CD4-positive, alpha-beta T cell treated with Interleukin-2 at 100 ng/mL for 4 hours (primary cell): ENCODE data around the gene SLC29A3.

Experiments used
- DNase-seq: peaks from one replicate; pipeline ENCODE4 v3.0.0-alpha.2; 2020; ENCODE audit warnings: low spot score

Gene SLC29A3

DNA sequence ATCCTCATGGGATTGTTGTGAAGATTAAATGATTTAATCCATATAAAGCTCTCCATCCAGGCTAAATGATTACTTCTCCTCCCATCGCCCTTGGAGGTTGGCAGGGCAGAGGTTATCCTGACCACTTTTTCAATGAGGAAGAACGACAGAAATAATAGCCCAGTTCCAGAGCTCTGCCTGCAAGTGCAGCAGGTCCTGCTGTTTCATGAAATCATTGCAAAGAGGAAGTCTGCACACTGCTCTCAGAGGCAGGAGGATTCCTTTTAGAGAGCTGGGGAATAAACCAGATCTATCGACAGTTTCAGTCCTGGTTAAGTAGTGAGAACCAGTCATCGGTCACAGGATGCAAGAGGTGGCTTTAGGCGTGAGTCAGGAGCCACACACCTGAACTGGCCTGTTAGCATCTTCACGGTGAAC lies 52.7 kb downstream of the SLC29A3 start:
- DNase-seq: no peak

DNA sequence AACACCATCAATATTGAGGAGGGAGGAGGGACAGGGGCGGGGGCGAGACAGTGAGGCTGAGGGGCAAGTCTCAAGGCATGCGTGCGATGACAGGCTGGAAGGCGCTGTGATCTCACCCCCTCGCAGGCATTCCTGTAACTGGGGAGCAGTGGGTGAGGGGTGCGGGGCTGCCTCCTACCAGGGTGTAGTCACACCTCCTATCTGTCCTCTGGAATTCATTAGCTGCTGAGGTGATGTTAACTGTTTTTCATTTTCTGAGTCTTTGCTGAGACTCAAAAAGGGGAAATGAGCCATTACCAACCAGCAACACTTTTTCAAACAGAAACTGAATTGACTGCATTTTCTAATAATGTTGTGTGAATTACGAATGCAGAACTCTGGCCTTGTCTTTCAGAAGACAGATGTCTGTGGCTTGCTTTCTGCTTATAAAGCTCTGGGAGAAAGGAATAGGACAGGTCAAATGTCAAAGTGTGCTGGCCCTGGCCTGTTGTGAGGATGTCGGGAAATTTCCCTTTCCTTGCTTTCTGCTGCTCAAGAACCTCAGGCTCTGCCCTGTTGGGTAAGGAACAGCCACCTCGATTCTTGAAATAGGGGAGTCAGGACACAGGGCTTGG lies 53.9 kb downstream of the SLC29A3 start:
- no peak for DNase-seq

GRCh38 chr10:71374481-71375233 lies 55.6 kb downstream of the SLC29A3 start:
- DNase-seq: no peak

GRCh38 chr10:71375952-71376351 lies 56.9 kb downstream of the SLC29A3 start:
- no peak for DNase-seq

- DNase-seq: no peak
Observed at GRCh38 chr10:71378336-71379117, 59.5 kb downstream of the SLC29A3 start.

GRCh38 chr10:71379118-71379766 lies 60.2 kb downstream of the SLC29A3 start:
- DNase-seq: no peak

DNA sequence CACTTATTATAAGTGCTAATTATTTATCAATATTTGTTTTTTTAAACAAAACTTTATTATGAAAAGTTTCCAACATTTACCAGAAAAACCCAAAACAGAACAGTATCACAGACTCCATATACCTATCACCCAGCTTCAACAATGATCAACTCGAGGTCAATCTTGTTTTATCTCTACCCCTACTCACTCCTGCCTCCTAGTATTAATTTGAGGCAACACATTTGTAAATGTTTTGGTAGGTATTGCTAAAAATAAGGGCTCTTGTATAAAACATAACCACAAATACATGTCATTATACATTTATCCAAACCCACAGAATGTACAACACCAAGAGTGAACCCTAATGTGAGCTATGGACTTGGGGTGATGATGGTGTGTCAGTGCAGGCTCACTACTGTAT lies 61.8 kb downstream of the SLC29A3 start:
- DNase-seq: no peak

DNA sequence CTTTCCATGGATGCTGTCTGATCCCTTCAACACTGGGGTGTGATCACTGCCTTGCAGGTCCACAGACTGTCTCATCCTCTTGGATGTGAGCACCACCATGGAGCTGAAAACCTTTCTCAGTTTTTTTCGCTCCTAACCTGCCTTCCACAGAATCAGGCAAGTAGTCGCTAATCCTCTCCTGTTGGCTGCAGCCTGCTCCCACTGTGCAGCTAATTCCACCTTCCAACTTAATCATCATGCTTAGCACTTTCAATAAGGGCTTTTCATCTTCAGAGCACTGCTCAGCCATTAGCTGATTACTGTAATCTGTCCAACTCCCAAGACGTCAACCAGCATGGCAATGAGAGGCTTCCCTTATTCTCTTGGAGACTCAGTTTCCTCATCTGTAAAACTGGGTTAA lies 62.6 kb downstream of the SLC29A3 start:
- no peak for DNase-seq

- no peak for DNase-seq
Observed at GRCh38 chr10:71382028-71382427, 63.0 kb downstream of the SLC29A3 start.

DNA sequence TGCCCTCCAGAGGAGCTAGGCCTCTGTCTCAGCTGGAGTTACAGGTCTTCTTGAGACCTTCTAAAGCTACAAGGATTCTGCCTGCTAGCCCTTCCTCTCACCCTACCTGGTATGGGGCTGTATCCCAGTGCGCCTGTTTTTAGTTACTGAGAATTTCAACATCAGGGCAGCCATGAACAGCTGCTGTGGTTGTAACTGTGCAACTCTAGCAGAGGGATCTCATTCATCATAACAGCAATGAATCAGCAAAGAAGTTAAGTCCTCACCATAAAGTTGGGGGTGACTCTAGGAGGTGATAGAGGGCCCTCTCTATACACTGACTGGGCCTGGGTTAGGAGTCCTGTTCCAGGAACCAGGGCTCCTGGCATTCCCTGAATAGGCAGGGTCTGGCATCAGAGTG lies 63.7 kb downstream of the SLC29A3 start:
- no peak for DNase-seq

- DNase-seq: peak; percentile 69
Observed at GRCh38 chr10:71383972-71384687, 65.1 kb downstream of the SLC29A3 start.

GRCh38 chr10:71388171-71388570 lies 69.1 kb downstream of the SLC29A3 start:
- DNase-seq: no peak

DNA sequence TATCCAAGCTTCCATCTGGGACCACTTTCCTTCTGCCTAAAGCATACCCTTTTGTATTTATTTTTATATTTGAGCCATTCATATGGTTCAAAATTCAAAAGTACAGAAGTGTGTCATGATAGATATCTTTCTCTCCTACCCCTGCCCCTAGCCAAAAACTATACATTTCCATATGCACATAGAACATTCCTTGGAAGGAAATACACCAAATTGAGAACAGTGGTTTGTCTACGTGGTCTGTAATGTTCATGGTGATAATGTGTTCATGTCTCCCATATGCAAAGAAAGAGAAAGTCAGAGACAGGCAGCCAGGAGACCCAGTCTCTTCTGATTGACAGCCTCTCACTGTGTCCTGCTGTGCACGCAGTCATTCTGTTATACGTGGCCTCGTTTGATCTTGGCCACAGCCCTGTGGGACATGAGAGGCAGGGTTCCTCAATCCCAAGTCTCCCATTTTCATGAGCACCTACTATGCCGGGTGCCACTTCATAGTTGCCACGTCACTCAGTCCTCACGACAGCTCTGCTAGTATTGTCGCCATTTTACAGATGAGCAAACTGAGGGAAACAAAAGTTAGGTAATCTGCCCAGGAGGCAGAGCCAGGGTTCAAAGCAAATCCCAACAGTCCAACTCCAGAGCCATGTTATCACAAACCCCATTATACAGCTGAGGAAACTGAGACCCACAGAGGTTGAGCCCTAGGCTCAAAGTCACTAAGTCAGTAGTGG lies 69.7 kb downstream of the SLC29A3 start:
- no peak for DNase-seq

GRCh38 chr10:71389768-71390460 lies 70.9 kb downstream of the SLC29A3 start:
- no peak for DNase-seq

DNA sequence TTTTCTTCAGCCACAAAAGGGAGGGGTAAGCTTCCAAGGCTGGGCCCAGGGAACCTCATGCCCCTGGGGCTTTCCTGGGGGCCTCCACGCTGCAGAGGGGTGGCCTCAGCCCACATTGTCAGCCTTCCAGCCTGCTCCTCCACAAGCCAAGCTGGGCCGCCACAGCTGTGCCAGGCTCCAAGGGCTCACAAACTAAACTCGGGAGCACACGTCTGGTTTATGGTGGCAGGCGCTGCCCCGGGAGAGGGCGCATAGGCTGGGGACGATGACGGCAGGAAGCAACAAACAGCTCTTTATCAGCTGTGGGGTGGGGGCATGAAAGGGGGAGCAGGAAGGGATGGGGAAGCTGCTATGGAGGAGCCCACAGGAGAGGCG lies 71.4 kb downstream of the SLC29A3 start:
- DNase-seq: no peak

DNA sequence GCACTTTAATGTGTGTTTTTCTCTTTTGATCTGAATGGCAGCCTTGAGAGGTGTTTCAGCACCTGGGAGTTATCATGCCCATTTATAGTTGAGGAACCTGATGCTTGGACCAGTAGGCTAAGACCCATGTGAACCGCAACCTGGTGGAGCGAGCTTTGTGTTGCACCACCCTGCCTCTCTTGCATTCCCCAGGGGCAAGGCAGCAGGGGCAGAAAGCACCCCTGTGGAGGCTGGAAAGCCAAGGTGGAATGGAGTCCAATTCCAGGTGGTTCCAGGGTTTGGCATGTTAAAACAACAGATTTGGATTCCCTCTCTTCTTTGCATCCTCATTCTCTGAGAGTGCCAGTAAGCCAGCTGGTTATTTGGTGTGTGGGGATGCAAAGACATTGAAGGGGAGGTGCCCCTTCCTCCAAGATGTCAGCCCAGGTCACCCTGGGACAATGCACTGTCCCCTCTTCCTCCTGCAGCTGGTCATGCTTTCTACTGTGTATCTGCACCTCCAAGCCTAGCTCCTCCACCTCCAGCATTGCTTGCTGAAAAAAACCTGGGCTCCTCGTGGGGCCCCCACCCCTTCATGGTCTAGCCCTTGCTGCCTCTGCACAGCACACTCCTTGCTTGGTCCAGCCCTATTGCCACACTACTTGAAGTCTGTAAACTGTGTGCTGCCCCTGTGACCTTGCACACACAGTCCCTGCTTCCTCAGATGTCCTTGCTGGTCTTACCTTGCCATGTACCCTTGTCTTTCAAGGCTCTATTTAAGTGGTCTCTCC lies 72.0 kb downstream of the SLC29A3 start:
- DNase-seq: no peak

DNA sequence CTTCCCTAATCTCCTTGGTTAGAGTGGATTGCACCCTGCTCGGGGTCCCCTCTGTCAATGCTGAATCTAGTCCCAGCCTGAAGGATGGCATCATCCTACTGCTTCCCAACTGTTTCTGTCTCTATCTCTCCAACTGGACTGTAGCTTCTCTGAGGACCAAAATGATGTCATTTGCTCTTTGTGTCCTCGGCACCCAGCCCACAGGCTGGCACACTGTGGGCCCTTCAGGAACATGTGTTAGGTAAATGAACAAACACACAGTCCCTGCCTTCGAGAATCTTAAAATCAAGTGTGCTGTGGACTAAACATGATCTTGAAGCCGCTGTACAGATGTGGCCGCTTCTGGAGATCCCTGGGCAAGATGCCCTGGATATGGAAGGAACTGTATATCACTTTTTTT lies 72.6 kb downstream of the SLC29A3 start:
- no peak for DNase-seq

DNA sequence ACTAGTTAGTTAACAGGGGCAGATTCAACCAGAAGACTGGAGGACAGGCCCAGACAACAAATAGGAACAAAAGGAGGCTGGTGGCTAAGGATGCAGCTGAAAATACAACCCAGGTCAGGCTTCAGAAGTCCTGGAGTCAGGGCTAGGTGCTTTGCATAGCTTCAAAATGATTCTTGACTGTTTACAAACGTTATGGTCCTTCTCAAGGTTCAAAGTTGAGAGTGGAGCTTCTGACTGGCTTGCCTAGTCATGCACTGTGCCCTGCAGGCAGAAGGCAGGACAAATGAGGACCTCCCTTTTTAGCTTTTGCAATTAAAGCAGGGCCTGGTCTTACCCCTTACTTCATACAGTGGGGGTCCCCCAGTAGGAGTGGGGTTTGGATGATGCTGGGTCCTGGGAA lies 73.2 kb downstream of the SLC29A3 start:
- DNase-seq: no peak

DNA sequence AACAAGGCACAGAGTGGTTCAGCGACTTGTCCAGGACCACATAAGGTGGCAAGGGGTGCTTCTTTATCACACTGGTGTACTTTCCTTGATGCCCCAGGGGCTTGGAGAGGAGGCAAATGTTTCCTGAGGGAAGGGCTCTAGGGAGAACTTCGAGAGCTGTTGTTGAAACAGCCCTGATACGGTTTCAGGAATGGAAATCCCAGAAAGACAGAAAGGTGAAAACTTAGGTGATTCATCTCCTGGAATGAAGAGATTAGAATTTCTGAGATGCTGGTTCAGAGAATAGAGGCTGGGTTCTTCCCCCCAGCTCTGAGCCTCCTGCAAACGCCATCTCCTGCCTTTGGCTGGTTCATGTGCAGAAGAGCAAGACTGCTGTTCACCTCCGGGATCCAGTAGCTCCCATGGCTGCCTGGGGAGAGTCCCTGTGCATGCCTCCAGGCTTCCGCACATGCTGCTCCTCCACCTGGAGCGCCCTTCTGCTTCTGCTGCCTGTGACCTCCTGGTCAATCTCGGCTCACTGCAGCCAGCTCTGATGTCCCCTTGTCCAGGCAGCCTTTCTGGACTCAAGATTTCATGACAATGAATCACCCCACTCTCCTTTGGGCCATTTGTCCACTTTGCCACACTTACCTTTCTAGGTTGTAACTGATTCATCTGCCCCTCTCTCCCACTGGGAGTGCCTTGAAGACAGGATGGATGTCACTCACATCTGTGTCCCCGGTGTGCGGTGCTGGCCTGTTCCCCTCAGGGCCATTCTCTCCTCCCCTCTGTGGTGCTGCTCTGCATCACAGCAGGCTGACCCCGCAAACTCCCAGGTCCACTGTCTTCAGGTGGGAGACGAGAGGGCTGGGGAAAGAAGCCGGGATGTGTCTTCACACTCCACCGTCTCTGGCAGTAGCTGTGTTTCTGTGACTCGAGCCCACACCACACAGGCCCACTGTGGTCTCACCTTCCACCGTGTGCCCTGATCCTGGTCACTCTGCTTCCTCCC lies 74.0 kb downstream of the SLC29A3 start:
- no peak for DNase-seq
